Superior temporal gyrus (tissue), 1 donor: ENCODE data around the gene UBXN7.
A peak's percentile ranks its signal among the peaks of the same experiment; 100 is the strongest.
"Not testable (repeated sequence)": the region's sequence is repeated elsewhere in the genome, so short reads cannot be mapped to it uniquely, and the experiment has no call there.

Experiments used
- DNase-seq: peaks from one replicate; pipeline ENCODE4 v3.0.0-alpha.2; 2016; ENCODE audit errors: extremely low spot score

The UBXN7 gene

GRCh38 chr3:196317687-196318467, 114.3 kb downstream of the UBXN7 start, which contains the start of gene DYNLT2B:
Gene DYNLT2B (minus strand): TSS chr3:196318240. CDS start chr3:196318152, 88 bp downstream.
- DNase-seq, result peak; percentile 87

GRCh38 chr3:196316799-196317686, 115.2 kb downstream of the UBXN7 start:
- DNase-seq, result not testable (repeated sequence)

- no peak for DNase-seq
Observed at GRCh38 chr3:196315821-196316220, 116.4 kb downstream of the UBXN7 start.

GRCh38 chr3:196314597-196314996, 117.6 kb downstream of the UBXN7 start:
- no peak for DNase-seq

- DNase-seq, result not testable (repeated sequence)
Observed at GRCh38 chr3:196314086-196314485, 118.1 kb downstream of the UBXN7 start.

GRCh38 chr3:196302960-196303359, 129.3 kb downstream of the UBXN7 start:
- DNase-seq, result not testable (repeated sequence)

- not testable (repeated sequence) for DNase-seq
Observed at GRCh38 chr3:196302551-196302950, 129.7 kb downstream of the UBXN7 start.

GRCh38 chr3:196298521-196298920, 133.7 kb downstream of the UBXN7 start:
- DNase-seq, result no peak
